HG02798 (cell line): ENCODE data around the gene RGMA.
"Not testable (repeated sequence)": the region's sequence is repeated elsewhere in the genome, so short reads cannot be mapped to it uniquely, and the experiment has no call there.

Experiments
- ATAC-seq: cut with Tn5 transposase; IDR thresholded peaks from one replicate; pipeline ENCODE4 v1.9.1; 2021; ENCODE audit warnings: mild to moderate bottlenecking; ENCODE audit not compliant: unreplicated experiment, poor library complexity

The RGMA gene

DNA sequence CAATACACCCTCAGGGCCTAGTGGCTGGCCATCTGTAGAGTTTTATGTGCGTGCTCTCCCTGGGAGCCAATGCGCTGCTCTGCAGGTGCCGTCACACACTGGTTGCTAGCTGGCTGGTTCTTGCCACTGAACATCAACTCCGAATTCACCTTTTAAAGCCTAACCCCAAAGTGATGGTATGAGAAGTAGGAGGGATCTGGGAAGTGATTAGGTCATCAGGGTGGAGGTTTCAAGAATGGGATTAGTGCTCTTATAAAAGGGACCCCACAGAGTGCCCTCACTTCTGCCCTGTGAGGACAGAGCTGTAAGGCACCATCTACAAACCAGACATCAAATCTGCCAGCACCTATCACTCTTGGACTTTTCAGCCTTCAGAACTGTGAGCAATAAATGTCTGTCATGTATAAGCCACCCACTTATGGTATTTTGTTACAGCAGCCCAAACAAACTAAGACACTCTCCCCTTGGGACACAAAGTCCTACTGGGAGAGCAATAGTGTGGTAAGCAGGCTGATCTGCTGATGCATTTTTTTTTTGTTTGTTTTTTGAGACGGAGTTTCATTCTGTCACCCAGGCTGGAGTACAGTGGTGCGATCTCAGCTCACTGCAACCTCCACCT is 20.3 kb downstream of the RGMA start:
- ATAC-seq: no peak

- no peak for ATAC-seq
Measured at GRCh38 chr15:93067649-93068085, 21.3 kb downstream of the RGMA start.

DNA sequence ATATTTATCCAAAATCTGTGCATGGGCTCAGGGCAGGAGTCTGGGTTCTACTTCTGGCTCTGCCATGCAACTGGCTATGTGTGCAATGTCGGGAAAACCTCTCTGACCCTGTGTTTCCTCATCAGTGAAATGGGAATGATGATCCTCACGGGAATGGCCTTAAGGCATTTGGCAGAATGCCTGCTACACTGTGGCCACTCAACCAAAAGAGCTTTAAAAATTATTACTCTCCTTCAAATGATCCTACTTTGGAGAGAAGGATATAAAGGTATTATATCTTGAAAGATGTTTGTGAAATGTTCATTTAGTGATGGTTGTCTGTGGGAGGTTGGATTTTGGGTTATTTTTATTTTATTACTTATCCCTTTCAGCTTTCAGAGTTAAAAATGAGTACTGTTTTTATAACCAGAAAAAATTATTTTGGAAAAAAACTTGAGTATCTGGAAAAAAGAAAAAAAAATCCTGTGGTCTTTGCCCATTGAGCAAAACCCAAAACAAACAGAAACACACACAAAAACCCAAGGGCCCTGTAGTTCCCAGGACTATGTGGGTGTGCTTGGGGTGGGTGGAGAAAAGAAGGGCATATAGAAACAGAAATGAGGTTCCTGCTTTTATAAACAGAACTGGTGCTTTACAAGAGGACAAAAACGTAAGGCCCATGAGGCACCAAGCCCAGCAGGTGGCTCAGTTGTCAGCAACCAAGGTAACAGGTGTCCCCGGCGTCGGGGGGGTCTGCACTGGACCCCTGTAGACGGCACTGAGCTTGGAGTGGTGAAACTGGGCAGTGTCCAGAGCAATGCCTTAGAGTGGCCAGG is 22.0 kb downstream of the RGMA start:
- no peak for ATAC-seq

DNA sequence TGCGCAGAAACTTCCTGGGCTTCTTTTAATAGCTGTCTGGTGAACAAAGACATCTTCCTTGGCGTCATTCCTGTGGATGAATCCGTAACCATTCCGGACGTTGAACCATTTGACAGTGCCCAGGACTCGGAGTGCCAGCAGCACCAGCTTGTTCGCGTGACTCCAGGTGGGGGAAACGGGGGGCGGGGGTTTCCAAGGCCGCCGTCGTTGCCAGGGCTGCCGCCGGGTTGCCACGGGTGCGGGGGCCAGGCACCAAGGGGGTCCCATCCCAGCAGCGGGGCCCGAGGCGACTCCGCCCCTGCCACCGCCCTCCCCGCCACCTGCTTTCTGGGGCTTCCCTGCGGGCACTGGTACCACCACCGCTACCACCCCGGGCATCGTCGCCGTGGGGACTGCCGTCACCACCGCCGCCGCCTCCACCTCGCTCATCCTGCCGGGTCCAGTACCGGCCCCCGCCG is 22.8 kb downstream of the RGMA start:
- no peak for ATAC-seq

DNA sequence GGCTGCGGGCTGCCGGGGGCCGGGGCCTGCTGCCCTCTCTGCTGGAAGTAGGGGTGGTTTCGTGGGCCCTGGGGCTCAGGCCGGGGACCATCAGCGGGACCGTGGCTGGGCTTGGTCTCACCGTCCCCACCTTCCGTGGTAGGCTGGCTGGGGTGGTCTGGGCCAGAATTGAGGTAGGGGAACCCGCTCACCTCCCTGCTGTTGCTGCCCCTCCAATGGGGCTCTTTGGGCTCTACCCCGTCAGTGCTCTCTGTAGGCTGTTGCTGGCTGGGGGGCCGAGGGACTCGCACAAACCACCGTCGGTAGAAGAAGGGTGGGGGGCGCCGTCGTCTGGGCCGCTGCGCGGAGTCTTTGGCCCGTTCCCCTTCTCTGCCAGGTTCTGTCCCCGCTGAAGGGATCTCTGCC is 23.4 kb downstream of the RGMA start:
- ATAC-seq: no peak

GRCh38 chr15:93063796-93064690 is 25.0 kb downstream of the RGMA start:
- no peak for ATAC-seq

DNA sequence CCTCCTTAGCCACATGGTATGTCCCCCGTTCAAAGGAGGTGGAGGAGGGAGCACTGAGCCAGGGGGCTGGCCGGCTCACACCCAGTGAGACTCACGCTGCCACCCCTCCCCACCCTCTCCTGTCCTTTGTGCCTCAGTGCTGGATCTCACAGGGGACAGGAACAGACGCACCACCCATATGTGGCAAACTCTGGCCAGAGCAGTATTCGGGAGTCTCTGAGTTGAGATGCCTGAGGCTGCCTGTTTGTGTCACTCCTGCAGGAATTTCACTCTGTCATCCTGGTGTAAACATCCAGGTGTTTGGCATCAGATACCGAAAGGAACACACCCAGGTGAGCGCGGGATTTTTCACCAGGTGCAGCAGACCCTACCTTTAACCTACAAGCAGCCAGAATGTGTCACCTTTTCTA is 25.7 kb downstream of the RGMA start:
- no peak for ATAC-seq

DNA sequence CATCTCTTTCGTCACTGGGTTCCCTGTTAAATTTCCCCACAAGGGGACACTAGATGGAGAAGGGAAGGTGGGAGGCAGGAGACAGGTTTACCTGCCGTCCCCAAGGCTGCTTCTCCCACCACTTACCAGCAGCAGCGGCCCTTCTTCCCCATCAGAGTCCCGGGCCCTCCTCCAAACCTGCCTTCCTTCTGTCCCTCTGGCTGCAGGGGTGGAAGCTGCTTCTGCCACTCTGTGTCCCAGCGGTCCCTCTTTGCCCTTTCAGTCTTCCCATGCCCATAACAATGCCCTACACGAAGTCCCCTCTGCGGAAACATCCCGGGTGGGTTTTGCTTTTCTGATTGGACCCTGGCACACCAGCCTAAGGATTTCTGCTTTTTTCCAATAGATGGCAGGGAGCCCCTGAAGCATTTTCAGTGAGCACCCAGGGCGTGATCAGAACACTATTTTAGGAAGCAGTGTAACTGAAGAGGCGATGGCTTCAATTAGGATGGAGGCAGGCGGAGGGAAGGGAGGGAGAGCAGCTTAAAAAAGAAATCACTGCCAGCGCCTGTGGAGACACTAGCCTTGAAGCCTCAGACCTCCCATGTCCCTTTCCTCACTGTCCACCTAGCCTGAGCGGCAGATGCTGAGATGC is 26.3 kb downstream of the RGMA start:
- ATAC-seq: not testable (repeated sequence)

DNA sequence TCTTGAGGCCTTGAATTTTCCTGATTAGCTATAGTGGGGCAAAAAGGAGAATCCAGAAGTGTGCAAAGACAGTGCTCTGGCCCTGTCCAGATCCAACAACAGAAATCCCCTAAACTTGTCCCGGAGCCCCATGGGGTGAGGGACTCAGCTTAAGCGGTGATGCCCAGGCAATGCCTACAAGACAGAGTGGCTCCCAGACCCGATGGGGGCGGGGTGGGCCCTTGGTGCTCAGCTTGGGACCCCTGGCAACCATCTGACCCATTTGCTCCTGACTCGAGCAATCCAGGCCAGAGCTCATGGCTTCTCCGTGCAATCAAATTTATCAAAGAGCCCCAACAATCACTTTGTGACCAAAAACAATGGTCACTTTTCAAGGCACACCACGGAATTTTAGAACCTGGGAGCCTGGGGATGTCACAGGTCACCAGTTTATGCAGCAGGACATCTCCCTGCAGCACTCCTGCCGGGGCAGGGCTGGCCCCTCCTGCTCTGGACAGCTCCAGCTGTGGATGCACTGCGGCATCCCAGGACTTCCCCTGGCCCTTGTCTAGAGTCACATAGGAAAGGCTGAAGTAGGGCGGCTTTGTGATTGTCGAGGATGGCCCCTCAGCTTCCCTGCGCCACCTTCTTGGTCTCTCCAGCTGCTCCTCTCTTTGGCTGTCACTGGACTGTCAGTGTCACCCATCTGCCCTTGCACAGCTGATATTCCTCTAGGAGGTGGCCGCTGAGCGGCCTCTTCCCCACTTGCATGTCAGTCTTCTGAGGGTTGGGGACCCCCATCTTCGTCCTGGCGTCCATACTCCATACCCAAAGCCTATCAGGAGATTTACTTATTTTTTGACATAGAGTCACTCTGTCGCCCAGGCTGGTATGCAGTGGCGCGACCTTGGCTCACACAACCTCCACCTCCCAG is 28.4 kb downstream of the RGMA start:
- no peak for ATAC-seq

DNA sequence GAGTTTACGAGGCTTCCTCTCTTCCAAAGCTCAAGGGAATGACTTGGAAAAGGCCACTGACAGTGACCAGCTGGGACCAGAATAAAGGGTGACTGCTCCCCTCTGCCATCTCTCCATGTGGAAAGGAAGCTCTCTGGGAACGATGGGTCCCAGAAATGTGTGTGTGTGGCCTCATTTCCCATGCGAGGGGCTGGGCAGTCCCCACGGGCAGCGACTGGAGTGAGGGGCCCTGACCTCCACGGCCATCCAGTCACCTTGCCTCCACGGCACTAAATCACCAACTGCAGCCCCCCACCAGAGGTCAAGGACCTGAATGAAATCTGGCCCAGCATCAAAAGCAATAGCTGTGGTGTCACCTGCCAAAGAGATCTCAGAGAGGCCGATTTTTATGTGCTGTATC is 29.6 kb downstream of the RGMA start:
- ATAC-seq: no peak

- ATAC-seq: no peak
Measured at GRCh38 chr15:93058904-93059427, 30.0 kb downstream of the RGMA start.

GRCh38 chr15:93058128-93058527 is 30.9 kb downstream of the RGMA start:
- ATAC-seq: no peak

- no peak for ATAC-seq
Measured at GRCh38 chr15:93057618-93058017, 31.4 kb downstream of the RGMA start.

- ATAC-seq: no peak
Measured at GRCh38 chr15:93056836-93057235, 32.2 kb downstream of the RGMA start.

DNA sequence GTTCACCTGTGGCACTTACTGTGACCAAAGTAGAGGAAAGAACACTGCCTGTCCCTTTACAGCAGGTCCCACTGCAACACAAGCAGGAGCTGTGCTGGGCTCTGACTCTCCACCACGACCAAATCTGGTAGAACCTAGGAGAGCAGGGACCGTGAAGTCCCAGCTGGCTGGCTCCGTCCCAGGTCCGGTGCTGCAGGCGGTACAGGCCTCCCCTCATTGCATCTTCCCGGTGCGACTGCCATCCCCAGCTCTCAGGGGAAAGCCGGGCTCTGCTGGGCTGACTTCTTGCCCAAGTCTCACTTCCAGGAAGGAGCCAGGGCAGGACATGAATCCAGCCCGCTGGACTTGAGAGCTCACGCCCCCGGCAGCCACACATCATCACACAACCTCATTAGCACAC is 33.8 kb downstream of the RGMA start:
- ATAC-seq: no peak

DNA sequence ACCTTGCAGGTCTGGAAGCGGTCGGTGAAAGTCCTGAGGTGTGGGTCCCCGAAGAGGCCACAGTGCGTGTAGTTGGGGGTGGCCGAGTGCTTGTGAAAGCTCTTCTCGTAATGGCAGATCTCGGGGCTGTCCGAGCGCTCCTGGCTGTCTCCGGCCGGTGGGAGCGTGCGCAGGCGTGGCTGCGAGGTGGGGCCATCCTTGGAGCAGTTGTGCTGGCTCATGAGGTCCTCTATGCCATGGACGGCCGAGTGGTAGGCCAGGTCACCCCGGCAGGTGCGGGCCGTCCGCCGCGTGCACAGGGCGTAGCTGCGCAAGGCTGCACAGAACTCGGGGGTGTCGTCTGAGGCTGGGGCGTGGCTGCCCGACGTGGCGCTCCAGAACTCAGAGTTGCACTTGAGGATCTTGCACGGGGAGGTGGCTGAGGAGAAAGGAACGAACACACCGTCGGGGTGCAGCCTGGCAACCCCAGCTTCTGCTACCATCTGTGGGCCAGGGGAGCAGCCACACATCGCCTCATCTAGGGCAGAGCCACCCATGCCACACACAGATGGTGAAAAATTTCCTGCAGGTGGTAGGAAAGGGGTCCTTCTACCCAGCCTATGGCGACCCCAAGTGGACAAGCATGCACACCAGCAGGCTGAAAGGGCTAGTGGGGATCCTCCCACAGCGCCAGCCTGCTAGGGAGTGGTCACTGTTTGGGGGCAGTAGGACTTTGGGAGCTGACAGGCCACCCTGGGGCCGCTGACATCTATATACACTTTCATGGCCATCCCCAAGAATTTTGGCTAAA is 36.7 kb downstream of the RGMA start:
- ATAC-seq: no peak

GRCh38 chr15:93051236-93052089 is 37.5 kb downstream of the RGMA start:
- no peak for ATAC-seq
